ENCODE measurements around the gene TGFBR3L.
A peak's percentile ranks its signal among the peaks of the same experiment; 100 is the strongest.
"Not testable (repeated sequence)": the region's sequence is repeated elsewhere in the genome, so short reads cannot be mapped to it uniquely, and the experiment has no call there.

TGFBR3L gene

DNA sequence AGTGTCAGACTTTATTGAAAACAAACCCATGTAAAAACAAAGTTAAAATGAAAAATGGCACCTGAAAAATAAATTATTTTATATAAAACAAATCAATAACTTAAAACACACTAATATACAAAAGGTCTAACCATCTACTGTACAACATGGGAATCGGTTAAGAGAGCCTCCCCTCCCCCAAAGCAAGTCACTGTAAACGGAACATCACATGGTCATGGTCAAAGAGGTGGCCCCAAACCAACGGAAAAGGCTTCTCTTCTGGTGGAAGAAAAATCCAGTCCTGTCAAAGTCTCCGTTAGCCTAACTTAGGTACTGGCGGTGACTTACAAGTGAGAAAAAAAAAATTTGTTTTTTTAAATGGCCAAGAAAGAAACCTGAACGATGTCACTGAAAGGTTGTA is 44.6 kb downstream of the TGFBR3L start:
- ChIA-PET POLR2A (ENCODE audit: low non-redundant PET) (no interaction called here), CTCF (interaction anchor here (1.0 kb wide), 1 partner anchor 15 kb away, joined by 4 read pairs; the partner anchor contains the start of gene TIMM44)
- no peak for DNase-seq (ENCODE audit: low spot score)
- no peak overlapping the region for H3K27ac ChIP-seq
- TF ChIP-seq CTCF (conservative IDR thresholded peaks at IDR 0.05; ENCODE audit: low read depth), result no peak

DNA sequence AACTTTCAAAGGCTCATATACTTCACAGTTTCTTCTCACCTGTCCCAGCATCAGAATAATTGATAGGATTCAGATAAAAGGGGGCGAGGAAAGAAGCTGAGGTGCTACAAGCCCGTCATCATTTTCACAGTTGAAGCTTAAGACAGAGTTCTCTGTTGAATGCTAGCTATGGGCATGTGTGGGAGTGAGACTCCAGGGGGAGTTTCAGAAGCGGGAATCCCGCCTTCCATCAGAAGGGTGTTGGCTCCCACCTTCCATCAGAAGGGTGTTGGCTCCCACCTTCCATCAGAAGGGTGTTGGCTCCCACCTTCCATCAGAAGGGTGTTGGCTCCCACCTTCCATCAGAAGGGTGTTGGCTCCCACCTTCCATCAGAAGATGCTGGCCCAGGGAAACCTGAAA is 46.5 kb downstream of the TGFBR3L start:
- DNase-seq (ENCODE audit: low spot score); POLR2A ChIA-PET (ENCODE audit: low non-redundant PET): not testable (repeated sequence)
- CTCF ChIA-PET, result interaction anchor here (1.0 kb wide), 1 partner anchor 10 kb away, joined by 6 read pairs; no protein-coding TSS in a partner anchor
- peak overlapping the region; percentile 16; the same call in 1 of the 2 replicates for H3K27ac ChIP-seq

- H3K27ac ChIP-seq, result no peak overlapping the region
- POLR2A ChIA-PET (ENCODE audit: low non-redundant PET), result no interaction called here
- CTCF ChIA-PET, result no interaction called here
- DNase-seq (ENCODE audit: low spot score), result no peak
- TF ChIP-seq CTCF (conservative IDR thresholded peaks at IDR 0.05; ENCODE audit: low read depth), result no peak
Measured at GRCh38 chr19:7961920-7962626, 47.4 kb downstream of the TGFBR3L start.

DNA sequence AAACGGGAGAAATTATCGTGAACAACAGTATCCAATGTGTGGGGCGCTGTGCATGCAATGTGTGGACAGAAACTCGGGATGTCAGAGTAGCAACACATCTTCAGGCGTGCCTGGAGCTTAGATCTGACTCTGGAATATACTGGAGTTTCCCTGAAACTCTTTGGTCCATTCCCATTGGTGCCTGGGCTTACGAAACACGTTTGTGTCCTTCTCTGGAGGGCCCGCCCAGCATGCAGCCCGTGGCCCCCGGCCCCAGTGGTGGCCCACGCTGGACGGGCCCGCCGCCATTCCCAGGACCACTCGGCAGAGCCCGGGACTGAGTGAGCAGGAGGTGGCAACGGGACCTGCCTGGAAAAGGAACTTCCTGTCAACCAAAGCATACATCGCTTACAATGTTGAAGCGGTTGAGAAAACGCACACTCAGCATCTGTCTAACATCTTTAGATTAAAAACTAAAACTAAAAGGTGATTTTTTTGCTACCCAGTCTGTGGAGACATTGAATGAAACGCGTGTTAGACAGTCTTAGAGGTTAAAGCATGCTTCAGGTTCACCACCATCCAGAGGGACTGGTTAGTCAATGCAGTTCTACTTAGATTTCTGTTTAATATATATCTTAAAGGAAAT is 48.1 kb downstream of the TGFBR3L start:
- ChIA-PET CTCF (no interaction called here), POLR2A (ENCODE audit: low non-redundant PET) (no interaction called here)
- no peak for DNase-seq (ENCODE audit: low spot score)
- H3K27ac ChIP-seq, result no peak overlapping the region
- TF ChIP-seq CTCF (conservative IDR thresholded peaks at IDR 0.05; ENCODE audit: low read depth), result no peak

DNA sequence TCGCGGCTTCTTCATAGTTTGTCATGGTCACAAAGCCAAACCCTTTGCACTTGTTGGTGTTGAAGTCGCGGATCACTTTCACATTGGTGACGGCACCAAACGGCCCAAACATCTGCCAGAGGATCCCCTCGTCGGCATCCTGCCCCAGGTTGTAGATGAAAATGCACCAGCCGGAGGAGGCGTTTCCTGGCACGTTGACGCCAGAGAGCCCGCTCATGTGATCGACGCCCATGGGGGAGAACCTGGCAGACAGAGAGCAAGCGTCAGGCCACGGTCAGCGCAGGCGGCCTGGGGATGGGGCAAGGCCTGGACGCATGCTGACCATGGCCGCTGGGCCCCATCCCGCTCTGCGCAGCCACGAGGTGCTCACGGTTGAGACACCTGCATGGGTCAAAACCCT is 48.9 kb downstream of the TGFBR3L start:
- no peak for TF ChIP-seq CTCF (conservative IDR thresholded peaks at IDR 0.05; ENCODE audit: low read depth)
- ChIA-PET CTCF (no interaction called here), POLR2A (ENCODE audit: low non-redundant PET) (no interaction called here)
- no peak for DNase-seq (ENCODE audit: low spot score)
- peak overlapping the region; percentile 3; the same call in 1 of the 2 replicates for H3K27ac ChIP-seq

DNA sequence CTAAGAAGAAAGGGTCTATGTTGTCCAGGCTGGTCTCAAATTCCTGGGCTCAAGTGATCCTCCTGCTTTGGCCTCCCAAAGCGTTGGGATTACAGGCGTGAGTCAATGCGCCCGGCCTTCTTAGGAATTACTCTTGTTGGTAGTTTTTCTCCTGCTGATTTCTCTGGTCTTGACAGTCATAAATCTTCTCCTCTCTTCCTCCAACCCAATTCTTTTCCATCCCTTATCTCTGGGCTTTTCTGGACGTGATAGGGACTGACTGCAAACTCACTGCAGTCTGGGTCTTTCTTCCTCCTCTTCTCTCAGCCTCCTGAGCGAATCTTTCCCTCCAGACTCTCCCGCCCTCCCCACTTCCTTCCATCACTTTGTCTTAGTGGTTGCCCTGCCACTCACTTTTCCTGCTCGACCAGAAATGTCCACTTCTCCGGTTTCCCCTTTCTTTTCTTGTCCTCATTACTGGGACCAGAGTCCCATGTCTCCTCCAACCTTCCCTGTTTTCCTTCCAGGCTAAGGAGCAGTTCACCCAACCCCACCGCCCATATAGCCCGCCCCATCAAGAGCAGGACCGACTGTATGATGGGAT is 50.7 kb downstream of the TGFBR3L start:
- ChIA-PET POLR2A (ENCODE audit: low non-redundant PET) (interaction anchor here (0.6 kb wide), 1 partner anchor 113 kb away, joined by 3 read pairs; no protein-coding TSS in a partner anchor), CTCF (no interaction called here)
- TF ChIP-seq CTCF (conservative IDR thresholded peaks at IDR 0.05; ENCODE audit: low read depth), result no peak
- peak overlapping the region; percentile 11; the same call in 1 of the 2 replicates for H3K27ac ChIP-seq
- no peak for DNase-seq (ENCODE audit: low spot score)

Data from RWPE1 (cell line).